Measurements from ENCODE around the gene HPS1. TPM values are rescaled to one million over a fixed set of nuclear protein-coding genes. Genes with fewer than 3 reads are reported as not detected.

HPS1 gene
- total RNA-seq, 1 donor from 2014 or later = 30.6 TPM

- Mint-ChIP-seq H3K4me1 (ENCODE audit: unreplicated experiment) (no peaks in the 10 kb centered on the region), H3K4me3 (ENCODE audit: unreplicated experiment) (no peak overlapping the region), H3K27ac (ENCODE audit: unreplicated experiment) (no peak overlapping the region), H3K27me3 (ENCODE audit: unreplicated experiment) (peaks cover 3% of the 10 kb centered on the region), H3K9me3 (ENCODE audit: unreplicated experiment) (no peaks in the 10 kb centered on the region), H3K36me3 (ENCODE audit: low read depth, unreplicated experiment) (peaks cover 7% of the 10 kb centered on the region)
- TF ChIP-seq CTCF (IDR thresholded peaks at IDR 0.05; ENCODE audit: unreplicated experiment) = no peak
- DNase-seq (ENCODE audit: low spot score) = no peak
These were observed 24.6 kb downstream of the HPS1 start for GRCh38 chr10:98422182-98422581.

- DNase-seq (ENCODE audit: low spot score) = no peak
- Mint-ChIP-seq H3K27me3 (ENCODE audit: unreplicated experiment) (peaks cover 4% of the 10 kb centered on the region), H3K4me1 (ENCODE audit: unreplicated experiment) (peaks cover under 1% of the 10 kb centered on the region), H3K4me3 (ENCODE audit: unreplicated experiment) (no peak overlapping the region), H3K9me3 (ENCODE audit: unreplicated experiment) (no peaks in the 10 kb centered on the region), H3K27ac (ENCODE audit: unreplicated experiment) (no peak overlapping the region), H3K36me3 (ENCODE audit: low read depth, unreplicated experiment) (peaks cover 14% of the 10 kb centered on the region)
- no peak for TF ChIP-seq CTCF (IDR thresholded peaks at IDR 0.05; ENCODE audit: unreplicated experiment)
These were observed 25.9 kb downstream of the HPS1 start for GRCh38 chr10:98420786-98421185.

- Mint-ChIP-seq H3K4me3 (ENCODE audit: unreplicated experiment) (no peak overlapping the region), H3K36me3 (ENCODE audit: low read depth, unreplicated experiment) (peaks cover 14% of the 10 kb centered on the region), H3K4me1 (ENCODE audit: unreplicated experiment) (peaks cover 4% of the 10 kb centered on the region), H3K27ac (ENCODE audit: unreplicated experiment) (no peak overlapping the region), H3K27me3 (ENCODE audit: unreplicated experiment) (peaks cover 5% of the 10 kb centered on the region), H3K9me3 (ENCODE audit: unreplicated experiment) (no peaks in the 10 kb centered on the region)
- DNase-seq (ENCODE audit: low spot score) = no peak
- TF ChIP-seq CTCF (IDR thresholded peaks at IDR 0.05; ENCODE audit: unreplicated experiment) = no peak
These were observed 27.1 kb downstream of the HPS1 start for GRCh38 chr10:98419469-98420261.

GRCh38 chr10:98418665-98419468 lies 27.9 kb downstream of the HPS1 start:
- Mint-ChIP-seq H3K27ac (ENCODE audit: unreplicated experiment) (no peak overlapping the region), H3K4me3 (ENCODE audit: unreplicated experiment) (no peak overlapping the region), H3K36me3 (ENCODE audit: low read depth, unreplicated experiment) (peaks cover 14% of the 10 kb centered on the region), H3K9me3 (ENCODE audit: unreplicated experiment) (no peaks in the 10 kb centered on the region), H3K27me3 (ENCODE audit: unreplicated experiment) (peaks cover 5% of the 10 kb centered on the region), H3K4me1 (ENCODE audit: unreplicated experiment) (peaks cover 4% of the 10 kb centered on the region)
- TF ChIP-seq CTCF (IDR thresholded peaks at IDR 0.05; ENCODE audit: unreplicated experiment) = no peak
- no peak for DNase-seq (ENCODE audit: low spot score)
